Measurements from ENCODE around the gene FCAMR. TPM values are rescaled to one million over a fixed set of nuclear protein-coding genes. Genes with fewer than 3 reads are reported as not detected.

The FCAMR gene
- total and polyA plus RNA-seq, 2 experiments from 2014 or later = not detected

Other genes starting within 250 kb of the FCAMR start
- not detected in 2 replicates for gene IL19, start 199.7 kb downstream of the FCAMR start, total RNA-seq (2014; rRNA removed; shearing (Covaris generic))
- gene IL19, start 199.7 kb downstream of the FCAMR start, polyA plus RNA-seq (2016; fragmentation: Nextera tagmentation; extraction: Ambion mirVana) = not detected in 2 replicates
- gene IL10, start 198.0 kb downstream of the FCAMR start, total RNA-seq (2014; rRNA removed; shearing (Covaris generic)) = not detected in 2 replicates
- gene IL10, start 198.0 kb downstream of the FCAMR start, polyA plus RNA-seq (2016; fragmentation: Nextera tagmentation; extraction: Ambion mirVana) = not detected in 2 replicates
- not detected in 2 replicates for gene IL20, start 104.8 kb downstream of the FCAMR start, total RNA-seq (2014; rRNA removed; shearing (Covaris generic))
- gene IL20, start 104.8 kb downstream of the FCAMR start, polyA plus RNA-seq (2016; fragmentation: Nextera tagmentation; extraction: Ambion mirVana) = not detected in 2 replicates
- not detected in 2 replicates for gene IL24, start 73.0 kb downstream of the FCAMR start, total RNA-seq (2014; rRNA removed; shearing (Covaris generic))
- not detected in 2 replicates for gene IL24, start 73.0 kb downstream of the FCAMR start, polyA plus RNA-seq (2016; fragmentation: Nextera tagmentation; extraction: Ambion mirVana)
- gene FCMR, start 48.5 kb downstream of the FCAMR start, total RNA-seq (2014; rRNA removed; shearing (Covaris generic)) = not detected in 2 replicates
- 0.43 and 0.84 TPM in 2 replicates for gene FCMR, start 48.5 kb downstream of the FCAMR start, polyA plus RNA-seq (2016; fragmentation: Nextera tagmentation; extraction: Ambion mirVana)
- gene PIGR, start 24.0 kb downstream of the FCAMR start, total RNA-seq (2014; rRNA removed; shearing (Covaris generic)) = not detected in 2 replicates
- gene PIGR, start 24.0 kb downstream of the FCAMR start, polyA plus RNA-seq (2016; fragmentation: Nextera tagmentation; extraction: Ambion mirVana) = not detected in 2 replicates
- 4.0 and 5.3 TPM in 2 replicates for gene C1orf116, start 62.3 kb upstream of the FCAMR start, total RNA-seq (2014; rRNA removed; shearing (Covaris generic))
- gene C1orf116, start 62.3 kb upstream of the FCAMR start, polyA plus RNA-seq (2016; fragmentation: Nextera tagmentation; extraction: Ambion mirVana) = 2.2 and 2.3 TPM in 2 replicates
- gene YOD1, start 80.7 kb upstream of the FCAMR start, total RNA-seq (2014; rRNA removed; shearing (Covaris generic)) = 19.7 and 21.9 TPM in 2 replicates
- 3.9 and 4.6 TPM in 2 replicates for gene YOD1, start 80.7 kb upstream of the FCAMR start, polyA plus RNA-seq (2016; fragmentation: Nextera tagmentation; extraction: Ambion mirVana)
- 10.1 and 14.8 TPM in 2 replicates for gene PFKFB2, start 82.8 kb upstream of the FCAMR start, total RNA-seq (2014; rRNA removed; shearing (Covaris generic))
- gene PFKFB2, start 82.8 kb upstream of the FCAMR start, polyA plus RNA-seq (2016; fragmentation: Nextera tagmentation; extraction: Ambion mirVana) = 3.8 and 4.9 TPM in 2 replicates
- gene C4BPB, start 118.4 kb upstream of the FCAMR start, total RNA-seq (2014; rRNA removed; shearing (Covaris generic)) = not detected in 2 replicates
- not detected in 2 replicates for gene C4BPB, start 118.4 kb upstream of the FCAMR start, polyA plus RNA-seq (2016; fragmentation: Nextera tagmentation; extraction: Ambion mirVana)
- not detected in 2 replicates for gene C4BPA, start 133.8 kb upstream of the FCAMR start, total RNA-seq (2014; rRNA removed; shearing (Covaris generic))
- gene C4BPA, start 133.8 kb upstream of the FCAMR start, polyA plus RNA-seq (2016; fragmentation: Nextera tagmentation; extraction: Ambion mirVana) = not detected in 2 replicates

Data from GM23338 (cell line).